ENCODE results near the gene PDE9A.

DNA sequence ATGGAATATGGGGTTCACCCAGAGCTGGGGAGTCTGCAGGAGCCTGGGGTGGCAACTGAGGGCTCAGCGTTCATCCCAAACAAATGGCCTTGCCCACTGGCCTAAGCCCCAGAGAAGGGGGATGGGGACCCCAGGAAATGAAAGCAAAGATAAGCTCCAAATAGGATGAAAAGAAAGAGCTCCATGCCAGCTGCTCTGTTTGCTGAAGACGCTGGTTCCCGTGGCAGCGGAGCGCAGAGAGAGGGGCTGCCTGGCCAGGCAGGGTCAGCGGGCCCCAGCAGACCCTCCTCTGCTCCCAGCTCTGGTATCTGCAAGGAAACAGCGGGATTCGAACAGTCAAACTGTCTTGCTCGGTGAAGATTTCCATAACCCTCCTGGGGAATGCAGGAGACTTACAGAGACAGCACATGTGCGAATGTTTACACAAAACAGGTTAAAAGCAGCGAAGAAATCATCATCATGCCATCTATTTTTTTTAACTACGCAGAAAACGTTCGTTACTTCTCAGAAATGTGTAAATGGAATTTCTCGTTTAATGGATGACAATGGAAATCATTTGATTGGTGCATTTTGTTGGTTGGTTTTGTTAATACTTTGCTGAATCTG is 94.4 kb downstream of the PDE9A start:
- TF ChIP-seq SP1 (IDR thresholded peaks at IDR 0.05) (no peak), SUZ12 (IDR thresholded peaks at IDR 0.05) (no peak), FOXK2 (IDR thresholded peaks at IDR 0.05) (no peak)
